Keratinocyte (primary cell): ENCODE results near the gene PCBD2.

Experiments
- CTCF ChIP-seq, 3 experiments: IDR thresholded peaks in 1 of 3; conservative IDR thresholded peaks in 1 of 3; optimal IDR thresholded peaks in 1 of 3; 2 replicates in 2 of 3; 3 replicates in 1 of 3; pipeline versions ENCODE3 to v1.5.1; 2011; ENCODE audit warnings: low read length in 3 of 3, mild to moderate bottlenecking in 3 of 3, moderate library complexity in 2 of 3, control low read depth in 1 of 3, inconsistent platforms in 1 of 3; ENCODE audit not compliant: insufficient read depth in 2 of 3; ENCODE audit errors: extremely low read depth in 1 of 3
- EZH2 ChIP-seq: IDR thresholded peaks from one replicate; pipeline ENCODE4 v1.6.1; 2012; ENCODE audit warnings: inconsistent platforms, mild to moderate bottlenecking, low read length, moderate library complexity

GRCh38 chr5:134969166-134969565, 64.2 kb downstream of the PCBD2 start:
- TF ChIP-seq EZH2, result no peak
- no peak for TF ChIP-seq CTCF (optimal IDR thresholded peaks at IDR 0.05 in 1 of 3, IDR thresholded peaks at IDR 0.05 in 1 of 3, conservative IDR thresholded peaks at IDR 0.05 in 1 of 3; ENCODE audit: extremely low read depth in 1 of 3, insufficient read depth in 2 of 3, low read length in 3 of 3)
